ENCODE data around the gene HOXA13.

Gene HOXA13

GRCh38 chr7:27185854-27186667 lies 13.8 kb downstream of the HOXA13 start:
- no peaks in the 10 kb centered on the region for H3K9me3 ChIP-seq (ENCODE audit: control insufficient read depth, insufficient read depth, low read length)
- H3K4me3 ChIP-seq (ENCODE audit: low read depth, low read length) = peak overlapping the region; percentile 4

GRCh38 chr7:27185013-27185853 lies 14.7 kb downstream of the HOXA13 start, which contains the start of gene HOXA11:
Gene HOXA11, minus strand, starts transcription at chr7:27185232. Its CDS starts 88 bp downstream, at chr7:27185144.
- Histone ChIP-seq H3K4me3 (ENCODE audit: low read depth, low read length) (peak within 1 kb of the TSS; percentile 4), H3K4me1 (ENCODE audit: control insufficient read depth, insufficient read depth, low read length) (peaks cover 8% of the 10 kb centered on the region), H3K27me3 (ENCODE audit: control insufficient read depth, insufficient read depth, low read length) (peaks cover 99% of the 10 kb centered on the region), H3K9me3 (ENCODE audit: control insufficient read depth, insufficient read depth, low read length) (no peaks in the 10 kb centered on the region), H3K9ac (ENCODE audit: low read depth, low read length) (no peak within 1 kb of the TSS), H3K36me3 (ENCODE audit: control insufficient read depth, insufficient read depth, low read length) (no peaks in the 10 kb centered on the region)

More at GRCh38 chr7:27185854-27186667, 13.8 kb downstream of the HOXA13 start:
- Histone ChIP-seq H3K9ac (ENCODE audit: low read depth, low read length) (no peak overlapping the region), H3K36me3 (ENCODE audit: control insufficient read depth, insufficient read depth, low read length) (no peaks in the 10 kb centered on the region), H3K27me3 (ENCODE audit: control insufficient read depth, insufficient read depth, low read length) (peaks cover 99% of the 10 kb centered on the region), H3K4me1 (ENCODE audit: control insufficient read depth, insufficient read depth, low read length) (peaks cover 8% of the 10 kb centered on the region)

GRCh38 chr7:27184337-27185012 lies 15.4 kb downstream of the HOXA13 start:
- H3K4me1 ChIP-seq (ENCODE audit: control insufficient read depth, insufficient read depth, low read length) = peaks cover 8% of the 10 kb centered on the region
- H3K36me3 ChIP-seq (ENCODE audit: control insufficient read depth, insufficient read depth, low read length) = no peaks in the 10 kb centered on the region
- peak overlapping the region; percentile 4 for H3K4me3 ChIP-seq (ENCODE audit: low read depth, low read length)
- peaks cover 99% of the 10 kb centered on the region for H3K27me3 ChIP-seq (ENCODE audit: control insufficient read depth, insufficient read depth, low read length)
- no peaks in the 10 kb centered on the region for H3K9me3 ChIP-seq (ENCODE audit: control insufficient read depth, insufficient read depth, low read length)
- no peak overlapping the region for H3K9ac ChIP-seq (ENCODE audit: low read depth, low read length)

GRCh38 chr7:27183682-27184336 lies 16.1 kb downstream of the HOXA13 start:
- no peaks in the 10 kb centered on the region for H3K9me3 ChIP-seq (ENCODE audit: control insufficient read depth, insufficient read depth, low read length)
- no peak overlapping the region for H3K4me3 ChIP-seq (ENCODE audit: low read depth, low read length)
- no peak overlapping the region for H3K9ac ChIP-seq (ENCODE audit: low read depth, low read length)
- peaks cover 99% of the 10 kb centered on the region for H3K27me3 ChIP-seq (ENCODE audit: control insufficient read depth, insufficient read depth, low read length)
- H3K36me3 ChIP-seq (ENCODE audit: control insufficient read depth, insufficient read depth, low read length) = no peaks in the 10 kb centered on the region
- peaks cover 8% of the 10 kb centered on the region for H3K4me1 ChIP-seq (ENCODE audit: control insufficient read depth, insufficient read depth, low read length)

GRCh38 chr7:27182861-27183681 lies 16.8 kb downstream of the HOXA13 start:
- Histone ChIP-seq H3K9me3 (ENCODE audit: control insufficient read depth, insufficient read depth, low read length) (no peaks in the 10 kb centered on the region), H3K4me1 (ENCODE audit: control insufficient read depth, insufficient read depth, low read length) (peaks cover 8% of the 10 kb centered on the region), H3K36me3 (ENCODE audit: control insufficient read depth, insufficient read depth, low read length) (no peaks in the 10 kb centered on the region), H3K4me3 (ENCODE audit: low read depth, low read length) (peak overlapping the region; percentile 6), H3K27me3 (ENCODE audit: control insufficient read depth, insufficient read depth, low read length) (peaks cover 99% of the 10 kb centered on the region), H3K9ac (ENCODE audit: low read depth, low read length) (no peak overlapping the region)

GRCh38 chr7:27182285-27182841 lies 17.5 kb downstream of the HOXA13 start:
- H3K36me3 ChIP-seq (ENCODE audit: control insufficient read depth, insufficient read depth, low read length) = no peaks in the 10 kb centered on the region
- peaks cover 8% of the 10 kb centered on the region for H3K4me1 ChIP-seq (ENCODE audit: control insufficient read depth, insufficient read depth, low read length)
- peaks cover 99% of the 10 kb centered on the region for H3K27me3 ChIP-seq (ENCODE audit: control insufficient read depth, insufficient read depth, low read length)
- H3K4me3 ChIP-seq (ENCODE audit: low read depth, low read length) = peak overlapping the region; percentile 6
- H3K9ac ChIP-seq (ENCODE audit: low read depth, low read length) = no peak overlapping the region
- no peaks in the 10 kb centered on the region for H3K9me3 ChIP-seq (ENCODE audit: control insufficient read depth, insufficient read depth, low read length)

GRCh38 chr7:27181795-27182275 lies 18.1 kb downstream of the HOXA13 start:
- peaks cover 99% of the 10 kb centered on the region for H3K27me3 ChIP-seq (ENCODE audit: control insufficient read depth, insufficient read depth, low read length)
- H3K4me3 ChIP-seq (ENCODE audit: low read depth, low read length) = peak overlapping the region; percentile 6
- peaks cover 4% of the 10 kb centered on the region for H3K4me1 ChIP-seq (ENCODE audit: control insufficient read depth, insufficient read depth, low read length)
- no peaks in the 10 kb centered on the region for H3K9me3 ChIP-seq (ENCODE audit: control insufficient read depth, insufficient read depth, low read length)
- no peak overlapping the region for H3K9ac ChIP-seq (ENCODE audit: low read depth, low read length)
- H3K36me3 ChIP-seq (ENCODE audit: control insufficient read depth, insufficient read depth, low read length) = no peaks in the 10 kb centered on the region

GRCh38 chr7:27180431-27181420 lies 19.2 kb downstream of the HOXA13 start:
- Histone ChIP-seq H3K4me1 (ENCODE audit: control insufficient read depth, insufficient read depth, low read length) (no peaks in the 10 kb centered on the region), H3K9ac (ENCODE audit: low read depth, low read length) (no peak overlapping the region), H3K27me3 (ENCODE audit: control insufficient read depth, insufficient read depth, low read length) (peaks cover 99% of the 10 kb centered on the region), H3K9me3 (ENCODE audit: control insufficient read depth, insufficient read depth, low read length) (no peaks in the 10 kb centered on the region), H3K36me3 (ENCODE audit: control insufficient read depth, insufficient read depth, low read length) (no peaks in the 10 kb centered on the region), H3K4me3 (ENCODE audit: low read depth, low read length) (peak overlapping the region; percentile 30)

- Histone ChIP-seq H3K27me3 (ENCODE audit: control insufficient read depth, insufficient read depth, low read length) (peaks cover 99% of the 10 kb centered on the region), H3K4me3 (ENCODE audit: low read depth, low read length) (peak overlapping the region; percentile 6), H3K9me3 (ENCODE audit: control insufficient read depth, insufficient read depth, low read length) (no peaks in the 10 kb centered on the region), H3K36me3 (ENCODE audit: control insufficient read depth, insufficient read depth, low read length) (no peaks in the 10 kb centered on the region), H3K4me1 (ENCODE audit: control insufficient read depth, insufficient read depth, low read length) (no peaks in the 10 kb centered on the region), H3K9ac (ENCODE audit: low read depth, low read length) (no peak overlapping the region)
Measured at GRCh38 chr7:27179503-27180430, 20.1 kb downstream of the HOXA13 start.
